HepG2 (cell line): ENCODE data around the gene CASKIN1. TPM values are rescaled to one million over a fixed set of nuclear protein-coding genes. Genes with fewer than 3 reads are reported as not detected.

Source experiments
- AGO1 ChIP-seq: fragments of 200-400 bp; formaldehyde crosslinking; IDR thresholded peaks from 2 replicates; pipeline ENCODE4 v1.6.1; 2017; ENCODE audit warnings: mild to moderate bottlenecking, low read depth, low read length, moderate library complexity; ENCODE audit not compliant: poor library complexity, severe bottlenecking
- BORCS8-MEF2B ChIP-seq: sonication (generic); formaldehyde crosslinking; IDR thresholded peaks from 2 replicates; pipeline ENCODE4 v1.8.0; 2022; ENCODE audit warnings: mild to moderate bottlenecking, missing genetic modification reagents
- CREB1 ChIP-seq, 2 experiments: fragments of 450-650 bp in 1 of 2; IDR thresholded peaks; 2 replicates each; pipeline ENCODE4 v1.6.1; 2016 to 2017; ENCODE audit warnings: control low read depth in 1 of 2, mild to moderate bottlenecking in 1 of 2, missing compliant biosample characterization in 1 of 2, missing genetic modification characterization in 1 of 2
- CREB3 ChIP-seq: sonication (generic); formaldehyde crosslinking; IDR thresholded peaks from 2 replicates; pipeline ENCODE4 v1.5.0; 2020; ENCODE audit warnings: missing genetic modification reagents
- FOXA1 ChIP-seq, 2 experiments: fragments of 450-650 bp in 1 of 2; sonication (generic) in 1 of 2; formaldehyde crosslinking in 1 of 2; IDR thresholded peaks; 2 replicates each; pipeline versions ENCODE4 v1.4.0 to v1.6.1; 2016 to 2020; ENCODE audit warnings: missing genetic modification reagents in 1 of 2
- FOXJ3 ChIP-seq: sonication (generic); formaldehyde crosslinking; IDR thresholded peaks from 2 replicates; pipeline ENCODE4 v1.4.0; 2020; ENCODE audit warnings: missing genetic modification reagents, mild to moderate bottlenecking, borderline replicate concordance
- HNRNPL ChIP-seq: fragments of 200-400 bp; formaldehyde crosslinking; IDR thresholded peaks from 2 replicates; pipeline ENCODE4 v1.6.1; 2017; ENCODE audit warnings: mild to moderate bottlenecking, low read depth, low read length
- PAXIP1 ChIP-seq: sonication (generic); formaldehyde crosslinking; conservative IDR thresholded peaks from 2 replicates; pipeline ENCODE4 v1.4.0; 2020; ENCODE audit warnings: mild to moderate bottlenecking, missing genetic modification reagents, moderate library complexity
- PTBP1 ChIP-seq: fragments of 200-400 bp; formaldehyde crosslinking; IDR thresholded peaks from 2 replicates; pipeline ENCODE4 v1.6.1; 2018; ENCODE audit warnings: low read length, low read depth; ENCODE audit not compliant: poor library complexity, severe bottlenecking
- ZC3H4 ChIP-seq: sonication (generic); formaldehyde crosslinking; IDR thresholded peaks from 2 replicates; pipeline ENCODE4 v1.4.0; 2020; ENCODE audit warnings: missing genetic modification reagents, borderline replicate concordance
- ZNF30 ChIP-seq: sonication (generic); formaldehyde crosslinking; IDR thresholded peaks from 2 replicates; pipeline ENCODE4 v1.5.0; 2020; ENCODE audit warnings: mild to moderate bottlenecking, missing genetic modification reagents
- ZNF501 ChIP-seq: sonication (generic); formaldehyde crosslinking; IDR thresholded peaks from 2 replicates; pipeline ENCODE4 v1.5.1; 2020; ENCODE audit warnings: mild to moderate bottlenecking, moderate library complexity, missing genetic modification reagents
- ZNF574 ChIP-seq: sonication (generic); formaldehyde crosslinking; IDR thresholded peaks from 2 replicates; pipeline ENCODE4 v1.4.0; 2020; ENCODE audit warnings: missing genetic modification reagents
- ZNF766 ChIP-seq: sonication (generic); formaldehyde crosslinking; IDR thresholded peaks from 2 replicates; pipeline ENCODE4 v1.5.0; 2020; ENCODE audit warnings: missing genetic modification reagents, borderline replicate concordance
- polyA plus RNA-seq, 8 experiments: library from polyadenylated mRNA; depleted of rRNA in 3 of 8; stranded (reverse) in 7 of 8; unstranded in 1 of 8; fragments of >200 nt; fragmentation: Illumina TruSeq in 4 of 8; extraction: Trizol in 4 of 8; gene quantifications; 2 replicates each; pipeline versions ENCODE4 v1.2.1 to v1.2.3, GENCODE V29; 2011 to 2016; ENCODE audit warnings: low read depth in 4 of 8, missing spikeins in 1 of 8, mixed read lengths in 1 of 8; ENCODE audit not compliant: insufficient read depth in 1 of 8
- total RNA-seq, 5 experiments: library from RNA; depleted of rRNA; stranded (reverse); fragments of >200 nt; fragmentation: Illumina TruSeq; extraction: Trizol; gene quantifications; 2 replicates each; pipeline ENCODE4 v1.2.3, GENCODE V29; 2016; ENCODE audit warnings: low read depth in 1 of 5
- TF ChIP-seq, protein P1 (sequence below): sonication (generic); formaldehyde crosslinking; IDR thresholded peaks from 2 replicates; pipeline ENCODE4 v1.4.0; 2020; ENCODE audit warnings: mild to moderate bottlenecking, missing genetic modification reagents
- TF ChIP-seq, protein P2 (sequence below): sonication (generic); formaldehyde crosslinking; IDR thresholded peaks from 2 replicates; pipeline ENCODE4 v1.9.0; 2022; ENCODE audit warnings: missing genetic modification reagents, mild to moderate bottlenecking, borderline replicate concordance

Gene CASKIN1
- total and polyA plus RNA-seq, 2 of the 13 experiments (the other 11 are each of a cell fraction or from before 2014, with no cell fraction given): 1.2 to 2.2 TPM

DNA sequence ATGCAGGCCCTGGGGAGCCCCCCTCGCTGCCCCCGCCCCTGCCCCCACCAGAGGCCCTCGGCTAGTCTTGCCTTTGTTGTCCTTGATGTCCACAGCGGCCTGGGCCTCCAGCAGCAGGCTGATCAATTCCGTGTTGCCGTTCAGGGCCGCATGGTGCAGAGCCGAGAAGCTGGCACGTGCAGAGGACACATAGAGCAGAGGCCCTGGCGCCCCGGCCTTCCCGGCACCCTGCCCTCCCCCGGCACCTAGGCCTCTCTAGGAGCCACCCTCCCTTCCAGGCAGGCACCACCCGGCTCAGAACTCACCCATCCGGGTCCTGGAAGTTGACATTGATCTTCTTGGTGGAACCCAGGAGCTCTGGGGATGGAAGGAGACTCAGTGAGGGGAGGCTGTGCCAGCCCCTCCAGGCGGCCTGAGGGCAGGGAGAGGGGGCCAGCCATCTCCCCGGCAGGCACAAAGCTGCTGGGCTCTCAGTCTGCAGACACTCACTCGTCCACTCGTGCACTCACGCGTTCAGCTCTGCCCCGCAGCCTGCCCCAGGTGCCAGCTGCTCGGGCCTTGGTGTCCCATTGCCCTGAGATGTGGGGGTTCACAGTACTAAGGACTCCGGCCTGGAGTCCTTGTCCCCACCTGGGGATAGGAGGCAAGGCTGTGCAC is 6.3 kb downstream of the CASKIN1 start (continued):
- TF ChIP-seq, protein P1, sequence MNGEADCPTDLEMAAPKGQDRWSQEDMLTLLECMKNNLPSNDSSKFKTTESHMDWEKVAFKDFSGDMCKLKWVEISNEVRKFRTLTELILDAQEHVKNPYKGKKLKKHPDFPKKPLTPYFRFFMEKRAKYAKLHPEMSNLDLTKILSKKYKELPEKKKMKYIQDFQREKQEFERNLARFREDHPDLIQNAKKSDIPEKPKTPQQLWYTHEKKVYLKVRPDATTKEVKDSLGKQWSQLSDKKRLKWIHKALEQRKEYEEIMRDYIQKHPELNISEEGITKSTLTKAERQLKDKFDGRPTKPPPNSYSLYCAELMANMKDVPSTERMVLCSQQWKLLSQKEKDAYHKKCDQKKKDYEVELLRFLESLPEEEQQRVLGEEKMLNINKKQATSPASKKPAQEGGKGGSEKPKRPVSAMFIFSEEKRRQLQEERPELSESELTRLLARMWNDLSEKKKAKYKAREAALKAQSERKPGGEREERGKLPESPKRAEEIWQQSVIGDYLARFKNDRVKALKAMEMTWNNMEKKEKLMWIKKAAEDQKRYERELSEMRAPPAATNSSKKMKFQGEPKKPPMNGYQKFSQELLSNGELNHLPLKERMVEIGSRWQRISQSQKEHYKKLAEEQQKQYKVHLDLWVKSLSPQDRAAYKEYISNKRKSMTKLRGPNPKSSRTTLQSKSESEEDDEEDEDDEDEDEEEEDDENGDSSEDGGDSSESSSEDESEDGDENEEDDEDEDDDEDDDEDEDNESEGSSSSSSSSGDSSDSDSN: peak; percentile 56; the same call in 1 of the 2 replicates
- no peak for TF ChIP-seq ZC3H4 (CRISPR knock-in tag)
- no peak for TF ChIP-seq CREB1 (IDR thresholded peaks at IDR 0.05)
- TF ChIP-seq CREB1 (CRISPR knock-in tag; IDR thresholded peaks at IDR 0.05): no peak
- peak; percentile 9; the same call in 1 of the 2 replicates for TF ChIP-seq ZNF574 (CRISPR knock-in tag)
- TF ChIP-seq, protein P2, sequence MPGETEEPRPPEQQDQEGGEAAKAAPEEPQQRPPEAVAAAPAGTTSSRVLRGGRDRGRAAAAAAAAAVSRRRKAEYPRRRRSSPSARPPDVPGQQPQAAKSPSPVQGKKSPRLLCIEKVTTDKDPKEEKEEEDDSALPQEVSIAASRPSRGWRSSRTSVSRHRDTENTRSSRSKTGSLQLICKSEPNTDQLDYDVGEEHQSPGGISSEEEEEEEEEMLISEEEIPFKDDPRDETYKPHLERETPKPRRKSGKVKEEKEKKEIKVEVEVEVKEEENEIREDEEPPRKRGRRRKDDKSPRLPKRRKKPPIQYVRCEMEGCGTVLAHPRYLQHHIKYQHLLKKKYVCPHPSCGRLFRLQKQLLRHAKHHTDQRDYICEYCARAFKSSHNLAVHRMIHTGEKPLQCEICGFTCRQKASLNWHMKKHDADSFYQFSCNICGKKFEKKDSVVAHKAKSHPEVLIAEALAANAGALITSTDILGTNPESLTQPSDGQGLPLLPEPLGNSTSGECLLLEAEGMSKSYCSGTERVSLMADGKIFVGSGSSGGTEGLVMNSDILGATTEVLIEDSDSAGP (CRISPR knock-in tag): 0 out of 2 replicates have a peak, but pooled peaks have one; percentile 33
- TF ChIP-seq FOXA1 (IDR thresholded peaks at IDR 0.05): no peak
- no peak for TF ChIP-seq FOXA1 (CRISPR knock-in tag; IDR thresholded peaks at IDR 0.05)
- TF ChIP-seq FOXJ3 (CRISPR knock-in tag): no peak
- no peak for TF ChIP-seq ZNF30 (CRISPR knock-in tag)
- peak; percentile 49 for TF ChIP-seq PAXIP1
- peak; percentile 80 for TF ChIP-seq BORCS8-MEF2B (CRISPR knock-in tag)
- no peak for TF ChIP-seq ZNF501
- TF ChIP-seq ZNF766 (CRISPR knock-in tag): no peak
- TF ChIP-seq HNRNPL: peak; percentile 29; the same call in 1 of the 2 replicates
- TF ChIP-seq CREB3 (CRISPR knock-in tag): no peak
- TF ChIP-seq PTBP1: no peak
- no peak for TF ChIP-seq AGO1
